ENCODE measurements around the gene ICA1.

The ICA1 gene

DNA sequence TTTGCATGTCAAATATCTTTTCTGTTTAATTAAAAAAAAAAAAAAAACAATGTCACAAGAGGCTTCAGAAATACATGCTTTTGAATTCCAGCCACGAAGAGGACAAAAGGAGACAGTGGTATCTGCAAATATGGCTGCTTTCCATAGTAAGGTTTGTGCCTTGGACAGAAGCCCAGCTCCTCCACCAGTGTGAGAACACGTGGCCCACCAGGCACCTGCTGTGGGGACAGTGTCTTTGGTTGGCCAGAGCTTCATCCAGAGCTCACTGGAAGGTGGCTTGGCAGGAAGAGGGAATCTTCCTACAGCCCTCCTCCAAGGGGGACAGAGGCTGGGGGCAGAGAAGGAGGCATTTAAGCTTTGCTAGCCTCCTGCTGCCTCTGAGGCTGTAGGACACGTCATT, 148.8 kb downstream of the ICA1 start:
- Histone ChIP-seq H3K4me3 (ENCODE audit: low read length, poor library complexity, severe bottlenecking) (no peak overlapping the region), H3K36me3 (ENCODE audit: insufficient read depth, low read length) (no peaks in the 10 kb centered on the region), H3K4me2 (ENCODE audit: low read depth, low read length, poor library complexity, severe bottlenecking) (no peak overlapping the region), H3K9me3 (ENCODE audit: insufficient read depth, low read depth, low read length) (peaks cover 5% of the 10 kb centered on the region; the same call in 1 of the 2 replicates), H3K27me3 (ENCODE audit: insufficient read depth, low read length, poor library complexity, severe bottlenecking) (no peaks in the 10 kb centered on the region), H3K79me2 (ENCODE audit: insufficient read depth, low read length) (no peaks in the 10 kb centered on the region), H4K20me1 (ENCODE audit: insufficient read depth, low read length, poor library complexity, severe bottlenecking) (no peaks in the 10 kb centered on the region), H3K9ac (ENCODE audit: low read depth, low read length, poor library complexity, severe bottlenecking) (no peak overlapping the region), H3K4me1 (ENCODE audit: insufficient read depth, low read length, poor library complexity, severe bottlenecking) (peaks cover 46% of the 10 kb centered on the region), H3F3A (ENCODE audit: low read depth) (peaks cover 10% of the 10 kb centered on the region), H3K9me2 (replicated peaks; ENCODE audit: low read depth, low read length) (no peaks in the 10 kb centered on the region), H2AFZ (ENCODE audit: low read length) (no peak overlapping the region)
- TF ChIP-seq, protein P1, sequence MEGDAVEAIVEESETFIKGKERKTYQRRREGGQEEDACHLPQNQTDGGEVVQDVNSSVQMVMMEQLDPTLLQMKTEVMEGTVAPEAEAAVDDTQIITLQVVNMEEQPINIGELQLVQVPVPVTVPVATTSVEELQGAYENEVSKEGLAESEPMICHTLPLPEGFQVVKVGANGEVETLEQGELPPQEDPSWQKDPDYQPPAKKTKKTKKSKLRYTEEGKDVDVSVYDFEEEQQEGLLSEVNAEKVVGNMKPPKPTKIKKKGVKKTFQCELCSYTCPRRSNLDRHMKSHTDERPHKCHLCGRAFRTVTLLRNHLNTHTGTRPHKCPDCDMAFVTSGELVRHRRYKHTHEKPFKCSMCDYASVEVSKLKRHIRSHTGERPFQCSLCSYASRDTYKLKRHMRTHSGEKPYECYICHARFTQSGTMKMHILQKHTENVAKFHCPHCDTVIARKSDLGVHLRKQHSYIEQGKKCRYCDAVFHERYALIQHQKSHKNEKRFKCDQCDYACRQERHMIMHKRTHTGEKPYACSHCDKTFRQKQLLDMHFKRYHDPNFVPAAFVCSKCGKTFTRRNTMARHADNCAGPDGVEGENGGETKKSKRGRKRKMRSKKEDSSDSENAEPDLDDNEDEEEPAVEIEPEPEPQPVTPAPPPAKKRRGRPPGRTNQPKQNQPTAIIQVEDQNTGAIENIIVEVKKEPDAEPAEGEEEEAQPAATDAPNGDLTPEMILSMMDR (conservative IDR thresholded peaks at IDR 0.05; ENCODE audit: low read length): no peak
- no peak for TF ChIP-seq EZH2phosphoT487 (IDR thresholded peaks at IDR 0.05; ENCODE audit: borderline replicate concordance)

DNA sequence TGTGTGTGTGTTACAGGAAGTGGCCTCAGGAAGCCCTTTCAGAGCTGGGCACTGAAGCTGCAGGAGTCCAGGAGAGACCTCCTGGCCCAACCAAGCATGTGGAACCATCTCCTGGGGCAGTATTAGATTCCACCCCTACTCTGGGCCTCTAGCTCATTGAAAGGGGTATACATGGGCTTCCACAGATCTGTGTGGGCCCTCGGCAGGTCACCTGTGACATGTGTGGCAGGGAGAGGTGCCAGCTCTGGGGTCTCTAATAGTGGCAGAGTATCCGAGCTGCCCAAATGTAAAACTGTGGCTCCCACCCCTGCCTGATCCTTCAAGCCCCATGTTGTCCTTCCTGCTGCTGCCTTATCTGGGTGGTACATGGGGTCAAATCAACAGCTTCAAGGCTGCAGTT, 149.3 kb downstream of the ICA1 start:
- Histone ChIP-seq H4K20me1 (ENCODE audit: insufficient read depth, low read length, poor library complexity, severe bottlenecking) (no peaks in the 10 kb centered on the region), H3K4me2 (ENCODE audit: low read depth, low read length, poor library complexity, severe bottlenecking) (no peak overlapping the region), H2AFZ (ENCODE audit: low read length) (no peak overlapping the region), H3K27me3 (ENCODE audit: insufficient read depth, low read length, poor library complexity, severe bottlenecking) (no peaks in the 10 kb centered on the region), H3K4me3 (ENCODE audit: low read length, poor library complexity, severe bottlenecking) (no peak overlapping the region), H3K79me2 (ENCODE audit: insufficient read depth, low read length) (no peaks in the 10 kb centered on the region), H3K9me3 (ENCODE audit: insufficient read depth, low read depth, low read length) (peaks cover 5% of the 10 kb centered on the region; the same call in 1 of the 2 replicates), H3K36me3 (ENCODE audit: insufficient read depth, low read length) (no peaks in the 10 kb centered on the region), H3K9me2 (replicated peaks; ENCODE audit: low read depth, low read length) (no peaks in the 10 kb centered on the region), H3F3A (ENCODE audit: low read depth) (peaks cover 10% of the 10 kb centered on the region), H3K4me1 (ENCODE audit: insufficient read depth, low read length, poor library complexity, severe bottlenecking) (peaks cover 41% of the 10 kb centered on the region), H3K9ac (ENCODE audit: low read depth, low read length, poor library complexity, severe bottlenecking) (no peak overlapping the region)
- no peak for TF ChIP-seq EZH2phosphoT487 (IDR thresholded peaks at IDR 0.05; ENCODE audit: borderline replicate concordance)
- TF ChIP-seq, protein P1 (conservative IDR thresholded peaks at IDR 0.05; ENCODE audit: low read length): no peak

DNA sequence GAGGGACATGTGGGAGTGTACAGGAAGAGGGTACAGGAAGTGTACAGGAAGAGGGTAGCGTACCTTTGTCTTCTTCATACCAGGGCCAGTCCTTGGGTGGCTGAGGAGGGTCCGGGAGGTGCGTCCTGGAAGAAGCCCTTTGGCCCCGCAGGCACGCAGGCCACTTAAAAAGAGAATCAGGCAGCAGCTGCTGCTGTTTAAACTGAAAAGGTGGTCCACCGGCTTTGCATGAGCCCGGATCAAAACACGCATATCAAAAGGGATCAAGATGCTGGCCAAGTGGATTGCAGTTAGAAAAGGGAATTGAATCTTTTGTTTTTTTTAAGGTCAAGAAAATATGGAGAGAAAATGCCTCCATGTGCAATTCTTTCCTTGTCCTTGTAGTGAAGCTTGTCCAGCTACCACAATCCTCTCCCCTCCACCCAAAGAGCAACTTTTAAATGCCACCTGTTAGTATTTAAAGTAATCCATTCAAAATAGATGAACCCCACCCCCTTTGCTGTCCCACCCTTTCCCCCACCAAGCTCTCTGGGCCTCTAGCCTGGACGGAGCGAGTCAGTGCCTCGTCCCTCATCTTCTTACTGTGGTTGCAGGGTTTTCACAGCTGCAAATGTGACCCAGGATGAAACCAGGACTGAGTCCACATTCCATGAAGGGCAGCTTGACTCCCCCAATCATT, 150.5 kb downstream of the ICA1 start:
- no peaks in the 10 kb centered on the region for H4K20me1 ChIP-seq (ENCODE audit: insufficient read depth, low read length, poor library complexity, severe bottlenecking)
- H3K9me3 ChIP-seq (ENCODE audit: insufficient read depth, low read depth, low read length): peaks cover 5% of the 10 kb centered on the region; the same call in 1 of the 2 replicates
- no peaks in the 10 kb centered on the region for H3K27me3 ChIP-seq (ENCODE audit: insufficient read depth, low read length, poor library complexity, severe bottlenecking)
- peaks cover 28% of the 10 kb centered on the region for H3K4me1 ChIP-seq (ENCODE audit: insufficient read depth, low read length, poor library complexity, severe bottlenecking)
- H3F3A ChIP-seq (ENCODE audit: low read depth): peaks cover 8% of the 10 kb centered on the region
- no peaks in the 10 kb centered on the region for H3K36me3 ChIP-seq (ENCODE audit: insufficient read depth, low read length)
- no peaks in the 10 kb centered on the region for H3K79me2 ChIP-seq (ENCODE audit: insufficient read depth, low read length)
- no peak for TF ChIP-seq EZH2phosphoT487 (IDR thresholded peaks at IDR 0.05; ENCODE audit: borderline replicate concordance)
- TF ChIP-seq, protein P1 (conservative IDR thresholded peaks at IDR 0.05; ENCODE audit: low read length): no peak
- no peak overlapping the region for H3K4me2 ChIP-seq (ENCODE audit: low read depth, low read length, poor library complexity, severe bottlenecking)
- H3K4me3 ChIP-seq (ENCODE audit: low read length, poor library complexity, severe bottlenecking): no peak overlapping the region
- H2AFZ ChIP-seq (ENCODE audit: low read length): no peak overlapping the region
- H3K9ac ChIP-seq (ENCODE audit: low read depth, low read length, poor library complexity, severe bottlenecking): no peak overlapping the region
- no peaks in the 10 kb centered on the region for H3K9me2 ChIP-seq (replicated peaks; ENCODE audit: low read depth, low read length)
